Smooth muscle cell (in vitro differentiated cells): Measurements from ENCODE around the gene PRMT7. TPM values are rescaled to one million over a fixed set of nuclear protein-coding genes. Genes with fewer than 3 reads are reported as not detected.

ENCODE experiments used
- DNase-seq: peaks from one replicate; lab custom pipeline; 2025; ENCODE audit not compliant: unreplicated experiment; lab: John Stamatoyannopoulos, UW
- H2AFZ ChIP-seq: fragments of 200-600 bp; sonication (generic); 2 replicates; pipeline ENCODE4 v1.6.0; 2016; ENCODE audit warnings: antibody characterized with exemption, low read depth, mild to moderate bottlenecking
- H3F3A ChIP-seq: fragments of 200-600 bp; sonication (generic); 2 replicates; pipeline ENCODE4 v1.6.0; 2017; ENCODE audit warnings: antibody characterized with exemption, low read depth
- H3K27ac ChIP-seq: fragments of 200-600 bp; sonication (generic); 2 replicates; pipeline ENCODE4 v1.5.1; 2016; ENCODE audit warnings: low read depth, mild to moderate bottlenecking
- H3K27me3 ChIP-seq: fragments of 200-600 bp; sonication (generic); 2 replicates; pipeline ENCODE4 v1.6.1; 2016; ENCODE audit warnings: low read depth, mild to moderate bottlenecking
- H3K36me3 ChIP-seq: fragments of 200-600 bp; sonication (generic); 2 replicates; pipeline ENCODE4 v1.5.1; 2016; ENCODE audit warnings: low read depth
- H3K4me1 ChIP-seq: fragments of 200-600 bp; sonication (generic); 2 replicates; pipeline ENCODE4 v1.5.1; 2016; ENCODE audit warnings: low read depth
- H3K4me2 ChIP-seq: fragments of 200-600 bp; sonication (generic); 2 replicates; pipeline ENCODE4 v1.6.0; 2016; ENCODE audit warnings: mild to moderate bottlenecking
- H3K4me3 ChIP-seq: fragments of 200-600 bp; sonication (generic); 2 replicates; pipeline ENCODE4 v1.5.1; 2016; ENCODE audit warnings: mild to moderate bottlenecking
- H3K79me2 ChIP-seq: fragments of 200-600 bp; sonication (generic); 2 replicates; pipeline ENCODE4 v1.6.0; 2016; ENCODE audit warnings: low read depth, mild to moderate bottlenecking
- H3K9ac ChIP-seq: fragments of 200-600 bp; sonication (generic); 2 replicates; pipeline ENCODE4 v1.6.0; 2016; ENCODE audit warnings: low read depth
- H3K9me3 ChIP-seq: fragments of 200-600 bp; sonication (generic); replicated peaks from 2 replicates; pipeline ENCODE4 v1.5.1; 2016; ENCODE audit warnings: low read depth
- H4K20me1 ChIP-seq: fragments of 200-600 bp; sonication (generic); 2 replicates; pipeline ENCODE4 v1.6.0; 2016; ENCODE audit warnings: low read depth
- WGBS: methylation state at CpG from one replicate; pipeline ENCODE4 v1.1.7; 2016; ENCODE audit warnings: low lambda C conversion rate; 5-methylcytosine and 5-hydroxymethylcytosine counted together
- polyA plus RNA-seq: library from polyadenylated mRNA; unstranded; fragments of >200 nt; fragmentation: Nextera tagmentation; extraction: Ambion mirVana; gene quantifications from 2 replicates; pipeline ENCODE4 v1.2.1, GENCODE V29; 2016
- total RNA-seq: library from RNA; depleted of rRNA; stranded (reverse); fragments of >200 nt; gene quantifications from 2 replicates; pipeline ENCODE4 v1.2.3, GENCODE V29; 2014
- TF ChIP-seq, protein P1 (sequence below): fragments of 200-600 bp; sonication (generic); IDR thresholded peaks from 2 replicates; pipeline ENCODE4 v1.5.1; 2017; ENCODE audit warnings: borderline replicate concordance, mild to moderate bottlenecking, antibody characterized with exemption; ENCODE audit not compliant: insufficient read depth, poor library complexity, severe bottlenecking

Gene PRMT7
- total and polyA plus RNA-seq, 2 experiments from 2014 or later, result 22.1 to 25.4 TPM

DNA sequence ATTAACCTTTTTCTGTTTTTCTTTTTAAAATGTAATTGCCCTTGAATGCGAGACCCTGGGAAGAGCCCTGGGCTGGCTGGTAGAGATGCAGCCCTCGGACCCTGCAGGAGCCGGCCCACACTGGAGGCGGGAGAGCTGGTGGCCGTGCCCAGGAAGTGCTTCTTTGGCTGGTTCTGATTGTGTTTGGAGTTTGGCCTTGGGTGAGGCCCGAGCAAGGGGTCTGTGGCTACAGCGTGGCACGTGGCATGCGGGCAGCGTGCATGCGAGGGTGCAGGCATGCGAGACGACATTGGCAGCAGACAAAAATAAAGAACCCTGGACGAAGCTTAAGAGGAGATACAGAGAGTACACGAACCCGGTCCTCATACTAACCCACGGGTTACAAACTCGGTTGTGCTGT is 49.7 kb downstream of the PRMT7 start:
- DNase-seq, result no peak
- H2AFZ ChIP-seq, result no peak overlapping the region
- H3K79me2 ChIP-seq, result no peaks in the 10 kb centered on the region
- no peaks in the 10 kb centered on the region for H3K27me3 ChIP-seq
- H3F3A ChIP-seq, result no peaks in the 10 kb centered on the region
- H3K4me3 ChIP-seq, result no peak overlapping the region
- no peaks in the 10 kb centered on the region for H3K9me3 ChIP-seq
- no peaks in the 10 kb centered on the region for H3K4me1 ChIP-seq
- TF ChIP-seq, protein P1, sequence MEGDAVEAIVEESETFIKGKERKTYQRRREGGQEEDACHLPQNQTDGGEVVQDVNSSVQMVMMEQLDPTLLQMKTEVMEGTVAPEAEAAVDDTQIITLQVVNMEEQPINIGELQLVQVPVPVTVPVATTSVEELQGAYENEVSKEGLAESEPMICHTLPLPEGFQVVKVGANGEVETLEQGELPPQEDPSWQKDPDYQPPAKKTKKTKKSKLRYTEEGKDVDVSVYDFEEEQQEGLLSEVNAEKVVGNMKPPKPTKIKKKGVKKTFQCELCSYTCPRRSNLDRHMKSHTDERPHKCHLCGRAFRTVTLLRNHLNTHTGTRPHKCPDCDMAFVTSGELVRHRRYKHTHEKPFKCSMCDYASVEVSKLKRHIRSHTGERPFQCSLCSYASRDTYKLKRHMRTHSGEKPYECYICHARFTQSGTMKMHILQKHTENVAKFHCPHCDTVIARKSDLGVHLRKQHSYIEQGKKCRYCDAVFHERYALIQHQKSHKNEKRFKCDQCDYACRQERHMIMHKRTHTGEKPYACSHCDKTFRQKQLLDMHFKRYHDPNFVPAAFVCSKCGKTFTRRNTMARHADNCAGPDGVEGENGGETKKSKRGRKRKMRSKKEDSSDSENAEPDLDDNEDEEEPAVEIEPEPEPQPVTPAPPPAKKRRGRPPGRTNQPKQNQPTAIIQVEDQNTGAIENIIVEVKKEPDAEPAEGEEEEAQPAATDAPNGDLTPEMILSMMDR, result no peak
- no peak overlapping the region for H3K27ac ChIP-seq
- WGBS, result 95% methylated on average over 18 of the region's 18 CpGs
- no peak overlapping the region for H3K4me2 ChIP-seq
- H3K36me3 ChIP-seq, result no peaks in the 10 kb centered on the region
- no peak overlapping the region for H3K9ac ChIP-seq
- no peaks in the 10 kb centered on the region for H4K20me1 ChIP-seq

DNA sequence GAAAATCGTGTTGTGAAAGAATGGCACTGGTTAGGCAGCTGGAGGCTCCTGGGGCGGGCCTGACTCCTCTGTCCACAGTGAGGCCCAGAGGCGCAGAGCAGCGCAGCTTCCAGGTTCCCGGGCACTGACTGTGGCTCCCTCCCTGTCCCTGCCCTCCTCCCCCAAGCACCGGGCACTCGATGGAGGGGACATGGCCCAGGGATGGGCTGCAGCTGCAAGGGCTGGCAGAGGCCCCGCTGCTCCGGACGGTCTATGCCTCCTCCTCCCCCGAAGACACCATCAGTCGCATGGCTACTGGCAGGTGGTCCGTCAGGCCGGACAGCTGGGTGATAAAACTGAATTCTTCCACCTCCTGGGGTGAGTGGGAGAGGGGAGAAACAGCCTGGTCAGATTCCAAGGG is 50.1 kb downstream of the PRMT7 start:
- H3F3A ChIP-seq, result no peaks in the 10 kb centered on the region
- no peaks in the 10 kb centered on the region for H3K36me3 ChIP-seq
- TF ChIP-seq, protein P1, result no peak
- no peak overlapping the region for H3K27ac ChIP-seq
- H4K20me1 ChIP-seq, result no peaks in the 10 kb centered on the region
- H2AFZ ChIP-seq, result no peak overlapping the region
- H3K9ac ChIP-seq, result no peak overlapping the region
- H3K4me2 ChIP-seq, result no peak overlapping the region
- no peaks in the 10 kb centered on the region for H3K27me3 ChIP-seq
- 93% methylated on average over 14 of the region's 14 CpGs for WGBS
- H3K9me3 ChIP-seq, result no peaks in the 10 kb centered on the region
- DNase-seq, result no peak
- no peaks in the 10 kb centered on the region for H3K79me2 ChIP-seq
- no peaks in the 10 kb centered on the region for H3K4me1 ChIP-seq
- H3K4me3 ChIP-seq, result no peak overlapping the region

DNA sequence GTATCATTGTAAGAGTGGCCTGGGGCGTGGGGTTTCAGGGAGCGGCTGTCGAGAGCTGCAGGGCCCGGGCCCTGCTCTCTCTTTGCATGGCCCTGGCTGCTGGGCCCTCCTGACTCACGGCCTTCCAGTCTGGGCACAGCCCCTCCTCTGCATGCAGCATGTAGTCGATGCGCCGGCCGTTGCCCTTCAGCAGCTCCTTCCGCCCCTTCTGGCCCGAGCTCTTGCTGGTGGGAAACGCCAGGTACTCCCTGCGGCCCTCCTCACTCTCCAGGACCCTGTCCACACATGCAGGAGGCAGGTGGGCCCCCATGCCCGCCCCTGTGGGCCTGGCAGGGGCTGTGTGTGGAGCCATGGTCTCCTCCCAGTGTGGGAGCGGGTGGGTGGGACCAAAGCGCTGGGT is 50.7 kb downstream of the PRMT7 start:
- Histone ChIP-seq H3K9ac (no peak overlapping the region), H3K36me3 (no peaks in the 10 kb centered on the region), H2AFZ (no peak overlapping the region), H3F3A (no peaks in the 10 kb centered on the region), H3K4me3 (no peak overlapping the region), H3K27me3 (no peaks in the 10 kb centered on the region), H3K79me2 (no peaks in the 10 kb centered on the region), H3K4me1 (no peaks in the 10 kb centered on the region), H3K4me2 (no peak overlapping the region), H3K9me3 (no peaks in the 10 kb centered on the region), H4K20me1 (no peaks in the 10 kb centered on the region), H3K27ac (no peak overlapping the region)
- no peak for DNase-seq
- TF ChIP-seq, protein P1, result no peak
- WGBS, result 97% methylated on average over 7 of the region's 16 CpGs

DNA sequence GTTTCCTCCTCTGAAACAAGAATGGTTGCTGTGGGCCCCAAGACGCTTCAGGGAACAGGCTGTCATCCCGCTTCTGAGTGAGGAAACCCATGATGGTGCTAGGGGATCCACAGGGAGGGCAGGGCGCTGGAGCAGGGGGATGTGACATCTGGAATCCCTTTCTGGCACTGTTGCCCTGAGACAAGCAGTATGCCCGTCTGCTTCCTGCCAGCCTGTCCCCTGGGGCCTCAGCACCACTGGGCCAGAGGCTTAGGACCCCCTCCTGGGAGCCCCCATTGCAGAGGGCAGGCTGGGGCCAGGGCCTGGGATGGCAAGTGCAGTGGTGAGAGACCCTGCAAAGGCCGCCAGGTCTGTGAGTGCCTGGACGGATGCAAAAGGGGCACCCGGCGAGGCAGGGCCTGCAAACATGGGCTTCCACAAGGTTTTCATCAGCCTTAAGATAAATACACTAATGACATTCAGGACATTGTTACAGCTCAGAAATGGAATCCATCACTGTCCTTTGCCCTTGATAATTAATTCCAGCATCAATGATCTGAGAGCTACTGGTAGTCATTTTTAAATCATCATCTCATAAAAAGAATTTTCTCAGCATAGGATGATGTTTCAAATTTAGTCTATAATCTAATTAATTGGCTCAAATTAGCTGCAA is 51.6 kb downstream of the PRMT7 start:
- WGBS, result 90% methylated on average over 8 of the region's 8 CpGs
- no peak for DNase-seq
- H3K4me2 ChIP-seq, result no peak overlapping the region
- TF ChIP-seq, protein P1, result no peak
- H3K27ac ChIP-seq, result no peak overlapping the region
- H3K79me2 ChIP-seq, result no peaks in the 10 kb centered on the region
- H3K36me3 ChIP-seq, result no peaks in the 10 kb centered on the region
- no peak overlapping the region for H3K4me3 ChIP-seq
- no peaks in the 10 kb centered on the region for H3K27me3 ChIP-seq
- no peaks in the 10 kb centered on the region for H3K4me1 ChIP-seq
- no peak overlapping the region for H3K9ac ChIP-seq
- H3F3A ChIP-seq, result no peaks in the 10 kb centered on the region
- H4K20me1 ChIP-seq, result no peaks in the 10 kb centered on the region
- no peaks in the 10 kb centered on the region for H3K9me3 ChIP-seq
- H2AFZ ChIP-seq, result no peak overlapping the region
